Fibroblast of lung (primary cell): ENCODE results near the gene AQP9. TPM values are rescaled to one million over a fixed set of nuclear protein-coding genes. Genes with fewer than 3 reads are reported as not detected.

Experiments used
- DNase-seq, 2 donors: peaks; one replicate each; pipeline versions ENCODE4 v3.0.0 to v3.0.0-alpha.2; 2010; ENCODE audit warnings: low read depth in 2 of 2
- H2AFZ ChIP-seq: 2 replicates; pipeline ENCODE4 v1.5.1; 2012; ENCODE audit warnings: low read length, control low read depth, inconsistent platforms
- H3K27ac ChIP-seq: 2 replicates; pipeline ENCODE4 v1.5.1; 2011; ENCODE audit warnings: low read length, control low read depth; ENCODE audit not compliant: insufficient read depth
- H3K27me3 ChIP-seq: 2 replicates; pipeline ENCODE4 v1.5.1; 2011; ENCODE audit warnings: mild to moderate bottlenecking, low read length; ENCODE audit not compliant: control insufficient read depth, insufficient read depth
- H3K36me3 ChIP-seq: 2 replicates; pipeline ENCODE4 v1.5.1; 2011; ENCODE audit warnings: low read length; ENCODE audit not compliant: control insufficient read depth, insufficient read depth
- H3K4me1 ChIP-seq: 2 replicates; pipeline ENCODE4 v1.5.1; 2011; ENCODE audit warnings: low read length; ENCODE audit not compliant: control insufficient read depth, insufficient read depth; ENCODE audit errors: extremely low read depth
- H3K4me2 ChIP-seq: 2 replicates; pipeline ENCODE4 v1.5.1; 2011; ENCODE audit warnings: low read length, control low read depth; ENCODE audit not compliant: insufficient read depth; ENCODE audit errors: extremely low read depth
- H3K4me3 ChIP-seq, 4 experiments: fragments of 200-600 bp in 1 of 4; sonication (generic) in 1 of 4; replicated peaks in 1 of 4; 2 replicates each; pipeline ENCODE4 v1.5.1; 2011 to 2016; ENCODE audit warnings: low read length in 4 of 4, low read depth in 3 of 4, mild to moderate bottlenecking in 3 of 4, control low read depth in 2 of 4, inconsistent platforms in 1 of 4, mixed read lengths in 1 of 4; ENCODE audit not compliant: insufficient read depth in 1 of 4; ENCODE audit errors: control extremely low read depth in 1 of 4
- H3K79me2 ChIP-seq: 2 replicates; pipeline ENCODE4 v1.5.1; 2012; ENCODE audit warnings: mild to moderate bottlenecking, low read length, inconsistent platforms; ENCODE audit not compliant: control insufficient read depth, insufficient read depth
- H3K9ac ChIP-seq: 2 replicates; pipeline ENCODE4 v1.5.1; 2011; ENCODE audit warnings: mild to moderate bottlenecking, low read length, control low read depth; ENCODE audit not compliant: insufficient read depth
- H3K9me3 ChIP-seq: 2 replicates; pipeline ENCODE4 v1.5.1; 2012; ENCODE audit warnings: low read depth, low read length; ENCODE audit not compliant: control insufficient read depth, insufficient read depth
- H4K20me1 ChIP-seq: 2 replicates; pipeline ENCODE4 v1.5.1; 2011; ENCODE audit warnings: low read length; ENCODE audit not compliant: control insufficient read depth, insufficient read depth; ENCODE audit errors: extremely low read depth
- EZH2 ChIP-seq: IDR thresholded peaks from 2 replicates; pipeline ENCODE4 v1.5.1; 2012; ENCODE audit warnings: low read length, control low read depth, mild to moderate bottlenecking; ENCODE audit errors: missing control alignments
- polyA plus RNA-seq, 2 donors: library from polyadenylated mRNA; depleted of rRNA in 1 of 2; stranded (reverse) in 1 of 2; unstranded in 1 of 2; fragments of >200 nt; gene quantifications; 2 replicates each; pipeline ENCODE4 v1.2.1, GENCODE V29; 2011 to 2012; ENCODE audit warnings: missing spikeins in 1 of 2
- total RNA-seq: library from RNA; depleted of rRNA; stranded (reverse); fragments of >200 nt; gene quantifications from 2 replicates; pipeline ENCODE4 v1.2.1, GENCODE V29; 2014
- TF ChIP-seq, protein P1 (sequence below), 2 donors: IDR thresholded peaks in 1 of 2; conservative IDR thresholded peaks in 1 of 2; 1 replicate in 1 of 2; 2 replicates in 1 of 2; pipeline ENCODE4 v1.5.1; 2011 to 2012; ENCODE audit warnings: low read length in 2 of 2, control low read depth in 1 of 2, inconsistent platforms in 1 of 2, low read depth in 1 of 2, mild to moderate bottlenecking in 1 of 2

The AQP9 gene
- total and polyA plus RNA-seq, 2 donors (not counting 1 experiment from before 2014, with no cell fraction given): not detected

DNA sequence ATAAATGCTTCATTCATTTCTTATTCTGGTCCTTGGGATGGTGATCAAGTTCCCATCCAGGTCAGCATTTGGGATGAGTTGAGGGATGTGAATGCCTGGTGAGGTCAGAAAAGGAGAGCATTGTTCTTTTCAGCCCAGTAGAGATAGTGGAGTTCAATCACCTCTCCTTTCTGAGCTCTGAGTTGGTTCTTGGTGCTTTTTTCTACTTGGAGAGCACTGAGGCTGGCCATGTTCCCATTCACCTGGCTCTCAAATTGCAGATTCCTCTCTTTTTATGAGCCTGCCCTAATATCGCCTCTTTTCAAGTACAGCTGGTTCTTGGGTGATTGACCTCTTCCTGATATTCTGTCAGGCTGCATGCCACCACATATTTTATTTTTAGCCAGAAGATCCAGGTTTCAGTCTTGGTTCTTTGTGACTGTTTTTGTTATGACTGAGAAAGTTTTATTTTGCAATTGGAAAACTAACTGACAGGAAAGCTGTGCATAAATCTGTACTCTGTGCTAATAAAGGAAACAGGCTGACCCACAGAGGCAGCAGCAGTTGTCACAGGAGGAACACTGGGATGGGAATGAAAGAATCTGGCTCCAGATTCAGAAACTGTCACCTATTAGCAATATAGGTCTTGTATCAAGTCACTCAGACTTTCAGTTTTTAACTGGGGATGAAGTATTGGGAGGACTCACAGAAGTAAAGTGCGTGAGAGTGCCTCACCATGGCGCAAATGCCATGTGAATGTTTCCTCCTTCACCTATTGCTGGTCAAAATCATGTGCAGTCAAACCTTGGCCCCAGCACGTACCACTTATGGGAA lies 10.7 kb downstream of the AQP9 start:
- no peak for TF ChIP-seq EZH2
- TF ChIP-seq, protein P1, sequence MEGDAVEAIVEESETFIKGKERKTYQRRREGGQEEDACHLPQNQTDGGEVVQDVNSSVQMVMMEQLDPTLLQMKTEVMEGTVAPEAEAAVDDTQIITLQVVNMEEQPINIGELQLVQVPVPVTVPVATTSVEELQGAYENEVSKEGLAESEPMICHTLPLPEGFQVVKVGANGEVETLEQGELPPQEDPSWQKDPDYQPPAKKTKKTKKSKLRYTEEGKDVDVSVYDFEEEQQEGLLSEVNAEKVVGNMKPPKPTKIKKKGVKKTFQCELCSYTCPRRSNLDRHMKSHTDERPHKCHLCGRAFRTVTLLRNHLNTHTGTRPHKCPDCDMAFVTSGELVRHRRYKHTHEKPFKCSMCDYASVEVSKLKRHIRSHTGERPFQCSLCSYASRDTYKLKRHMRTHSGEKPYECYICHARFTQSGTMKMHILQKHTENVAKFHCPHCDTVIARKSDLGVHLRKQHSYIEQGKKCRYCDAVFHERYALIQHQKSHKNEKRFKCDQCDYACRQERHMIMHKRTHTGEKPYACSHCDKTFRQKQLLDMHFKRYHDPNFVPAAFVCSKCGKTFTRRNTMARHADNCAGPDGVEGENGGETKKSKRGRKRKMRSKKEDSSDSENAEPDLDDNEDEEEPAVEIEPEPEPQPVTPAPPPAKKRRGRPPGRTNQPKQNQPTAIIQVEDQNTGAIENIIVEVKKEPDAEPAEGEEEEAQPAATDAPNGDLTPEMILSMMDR (conservative IDR thresholded peaks at IDR 0.05 in 1 of 2, IDR thresholded peaks at IDR 0.05 in 1 of 2; ENCODE audit: low read depth in 1 of 2, low read length in 2 of 2): no peak
- H3K27me3 ChIP-seq: no peaks in the 10 kb centered on the region
- H3K36me3 ChIP-seq: no peaks in the 10 kb centered on the region
- no peak overlapping the region for H2AFZ ChIP-seq
- no peaks in the 10 kb centered on the region for H4K20me1 ChIP-seq
- H3K27ac ChIP-seq: no peak overlapping the region
- no peaks in the 10 kb centered on the region for H3K4me1 ChIP-seq
- H3K79me2 ChIP-seq: no peaks in the 10 kb centered on the region
- no peak for DNase-seq
- no peak overlapping the region for H3K4me3 ChIP-seq
- H3K9ac ChIP-seq: no peak overlapping the region
- H3K4me2 ChIP-seq: no peak overlapping the region
- no peaks in the 10 kb centered on the region for H3K9me3 ChIP-seq

DNA sequence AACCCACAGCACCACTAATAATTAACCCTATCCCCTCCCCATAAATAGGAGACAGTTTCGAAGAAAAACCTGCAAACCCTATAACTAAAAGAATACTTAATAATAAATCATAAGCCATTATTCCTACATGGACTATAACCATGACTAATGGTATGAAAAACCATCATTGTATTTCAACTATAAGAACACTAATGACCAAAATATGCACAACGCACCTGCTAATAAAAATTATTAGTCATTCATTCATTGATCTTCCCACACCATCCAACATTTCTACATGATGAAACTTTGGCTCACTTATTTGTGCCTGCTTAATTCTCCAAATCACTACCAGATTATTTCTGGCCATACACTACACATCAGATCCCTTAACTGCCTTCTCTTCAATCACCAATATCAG lies 16.6 kb downstream of the AQP9 start:
- no peak for DNase-seq
- Histone ChIP-seq H3K9me3 (no peaks in the 10 kb centered on the region), H2AFZ (no peak overlapping the region), H3K36me3 (no peaks in the 10 kb centered on the region), H3K4me2 (no peak overlapping the region), H3K27ac (no peak overlapping the region), H3K9ac (no peak overlapping the region), H3K79me2 (no peaks in the 10 kb centered on the region), H3K4me1 (no peaks in the 10 kb centered on the region), H3K27me3 (peaks cover 3% of the 10 kb centered on the region), H4K20me1 (no peaks in the 10 kb centered on the region), H3K4me3 (no peak overlapping the region)
- TF ChIP-seq, protein P1 (conservative IDR thresholded peaks at IDR 0.05 in 1 of 2, IDR thresholded peaks at IDR 0.05 in 1 of 2; ENCODE audit: low read depth in 1 of 2, low read length in 2 of 2): no peak
- TF ChIP-seq EZH2: no peak

DNA sequence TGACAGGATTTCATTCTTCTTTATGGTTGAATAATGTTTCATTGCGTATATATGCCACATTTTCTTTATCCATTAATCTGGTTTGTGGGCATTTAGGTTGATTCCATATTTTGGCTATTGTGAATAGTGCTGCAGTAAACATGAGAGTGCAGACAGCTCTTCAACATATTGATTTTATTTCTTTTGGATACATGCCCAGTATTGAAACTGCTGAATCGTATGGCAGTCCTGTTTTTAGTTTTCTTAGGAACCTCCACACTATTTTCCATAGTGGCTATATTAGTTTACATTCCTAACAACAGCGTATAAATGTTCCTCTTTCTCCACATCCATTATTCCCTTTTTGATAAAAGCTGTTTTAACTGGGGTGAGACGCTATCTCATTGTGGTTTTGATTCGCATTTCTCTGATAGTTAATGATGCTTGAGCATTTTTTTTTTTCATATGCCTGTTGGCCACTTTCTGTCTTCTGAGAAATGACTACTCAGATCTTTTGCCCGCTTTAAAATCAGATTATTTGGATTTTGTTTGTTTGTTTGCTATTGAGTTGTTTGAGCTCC lies 21.7 kb downstream of the AQP9 start:
- no peak overlapping the region for H3K4me3 ChIP-seq
- H3K4me2 ChIP-seq: no peak overlapping the region
- TF ChIP-seq, protein P1 (conservative IDR thresholded peaks at IDR 0.05 in 1 of 2, IDR thresholded peaks at IDR 0.05 in 1 of 2; ENCODE audit: low read depth in 1 of 2, low read length in 2 of 2): no peak
- TF ChIP-seq EZH2: no peak
- H3K9me3 ChIP-seq: no peaks in the 10 kb centered on the region
- H2AFZ ChIP-seq: no peak overlapping the region
- H3K27ac ChIP-seq: no peak overlapping the region
- no peaks in the 10 kb centered on the region for H3K36me3 ChIP-seq
- H3K9ac ChIP-seq: no peak overlapping the region
- H3K27me3 ChIP-seq: peaks cover 3% of the 10 kb centered on the region
- no peaks in the 10 kb centered on the region for H4K20me1 ChIP-seq
- no peak for DNase-seq
- no peaks in the 10 kb centered on the region for H3K4me1 ChIP-seq
- no peaks in the 10 kb centered on the region for H3K79me2 ChIP-seq
